Fibroblast of mammary gland (primary cell): ENCODE measurements around the gene COL4A6.

ENCODE experiments used
- DNase-seq: peaks from one replicate; pipeline ENCODE4 v3.0.0-alpha.2; 2010; ENCODE audit warnings: low read depth
- H3K4me3 ChIP-seq: 2 replicates; pipeline ENCODE4 v1.5.1; 2011; ENCODE audit warnings: low read depth, mild to moderate bottlenecking, low read length, moderate library complexity; ENCODE audit not compliant: control insufficient read depth
- TF ChIP-seq, protein P1 (sequence below): conservative IDR thresholded peaks from 2 replicates; pipeline ENCODE4 v1.5.1; 2011; ENCODE audit warnings: low read depth, low read length, inconsistent platforms; ENCODE audit not compliant: control insufficient read depth, insufficient read depth

COL4A6 gene

GRCh38 chrX:108456971-108457477 is 18.8 kb upstream of the COL4A6 start:
- H3K4me3 ChIP-seq, result no peak overlapping the region
- DNase-seq, result no peak
- TF ChIP-seq, protein P1, sequence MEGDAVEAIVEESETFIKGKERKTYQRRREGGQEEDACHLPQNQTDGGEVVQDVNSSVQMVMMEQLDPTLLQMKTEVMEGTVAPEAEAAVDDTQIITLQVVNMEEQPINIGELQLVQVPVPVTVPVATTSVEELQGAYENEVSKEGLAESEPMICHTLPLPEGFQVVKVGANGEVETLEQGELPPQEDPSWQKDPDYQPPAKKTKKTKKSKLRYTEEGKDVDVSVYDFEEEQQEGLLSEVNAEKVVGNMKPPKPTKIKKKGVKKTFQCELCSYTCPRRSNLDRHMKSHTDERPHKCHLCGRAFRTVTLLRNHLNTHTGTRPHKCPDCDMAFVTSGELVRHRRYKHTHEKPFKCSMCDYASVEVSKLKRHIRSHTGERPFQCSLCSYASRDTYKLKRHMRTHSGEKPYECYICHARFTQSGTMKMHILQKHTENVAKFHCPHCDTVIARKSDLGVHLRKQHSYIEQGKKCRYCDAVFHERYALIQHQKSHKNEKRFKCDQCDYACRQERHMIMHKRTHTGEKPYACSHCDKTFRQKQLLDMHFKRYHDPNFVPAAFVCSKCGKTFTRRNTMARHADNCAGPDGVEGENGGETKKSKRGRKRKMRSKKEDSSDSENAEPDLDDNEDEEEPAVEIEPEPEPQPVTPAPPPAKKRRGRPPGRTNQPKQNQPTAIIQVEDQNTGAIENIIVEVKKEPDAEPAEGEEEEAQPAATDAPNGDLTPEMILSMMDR, result no peak

DNA sequence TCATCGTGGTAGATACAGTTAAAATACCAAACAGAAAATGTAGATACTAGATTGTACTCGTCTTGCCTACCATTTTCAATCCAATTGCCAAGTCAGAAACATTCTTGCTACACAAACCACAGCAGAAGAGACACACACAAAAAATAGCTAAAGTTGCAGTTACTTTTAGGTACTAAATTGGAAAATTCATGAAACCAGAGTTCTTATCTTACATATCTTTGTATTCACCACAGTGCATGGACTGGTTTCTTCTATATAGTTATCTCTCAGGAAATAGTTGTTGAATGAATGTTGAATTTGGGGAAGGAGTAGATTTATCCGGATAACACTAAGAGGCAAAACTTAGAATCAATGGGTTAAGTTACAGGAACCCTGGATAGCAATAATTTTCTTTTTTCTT is 15.6 kb upstream of the COL4A6 start:
- no peak overlapping the region for H3K4me3 ChIP-seq
- TF ChIP-seq, protein P1, result no peak
- DNase-seq, result no peak

DNA sequence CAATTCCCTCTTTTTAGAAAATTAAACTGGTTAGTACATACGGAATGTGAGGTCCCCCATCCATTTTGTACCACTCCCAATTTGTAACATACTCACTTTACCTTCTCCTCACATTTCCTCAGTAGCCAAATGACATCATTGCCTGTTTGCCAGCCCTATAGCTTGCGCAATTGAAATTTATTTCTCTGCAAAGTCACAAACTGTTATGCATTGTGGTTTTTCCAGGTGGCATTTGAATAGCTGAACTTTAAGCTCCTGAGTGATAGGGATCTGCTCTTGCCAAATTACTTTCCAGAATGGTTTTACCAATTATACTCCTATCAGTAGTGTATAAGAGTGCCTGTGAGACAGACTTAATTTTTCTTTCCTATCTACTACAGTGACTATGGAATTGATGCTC is 9.1 kb upstream of the COL4A6 start:
- TF ChIP-seq, protein P1, result no peak
- no peak overlapping the region for H3K4me3 ChIP-seq
- DNase-seq, result peak; percentile 51

GRCh38 chrX:108442901-108443464 is 4.8 kb upstream of the COL4A6 start:
- H3K4me3 ChIP-seq, result no peak overlapping the region
- TF ChIP-seq, protein P1, result no peak
- no peak for DNase-seq

GRCh38 chrX:108439961-108440696 is 1.9 kb upstream of the COL4A6 start:
- TF ChIP-seq, protein P1, result no peak
- DNase-seq, result peak; percentile 23
- H3K4me3 ChIP-seq, result peak overlapping the region; percentile 61

- TF ChIP-seq, protein P1, result no peak
- peak within 1 kb of the TSS; percentile 61 for H3K4me3 ChIP-seq
- DNase-seq, result peak; percentile 80
Observed at GRCh38 chrX:108439426-108439942, 1.3 kb upstream of the COL4A6 start, which contains the start of gene COL4A5. COL4A5 (plus strand) TSS chrX:108439838; CDS start chrX:108440126, 288 bp downstream.
